HG02840 (cell line): Measurements from ENCODE around the gene TTC28.

Source experiments
- ATAC-seq: cut with Tn5 transposase; IDR thresholded peaks from one replicate; pipeline ENCODE4 v1.9.1; 2021; ENCODE audit warnings: mild to moderate bottlenecking, moderate library complexity, moderate number of reproducible peaks; ENCODE audit not compliant: unreplicated experiment, low FRiP score

TTC28 gene

DNA sequence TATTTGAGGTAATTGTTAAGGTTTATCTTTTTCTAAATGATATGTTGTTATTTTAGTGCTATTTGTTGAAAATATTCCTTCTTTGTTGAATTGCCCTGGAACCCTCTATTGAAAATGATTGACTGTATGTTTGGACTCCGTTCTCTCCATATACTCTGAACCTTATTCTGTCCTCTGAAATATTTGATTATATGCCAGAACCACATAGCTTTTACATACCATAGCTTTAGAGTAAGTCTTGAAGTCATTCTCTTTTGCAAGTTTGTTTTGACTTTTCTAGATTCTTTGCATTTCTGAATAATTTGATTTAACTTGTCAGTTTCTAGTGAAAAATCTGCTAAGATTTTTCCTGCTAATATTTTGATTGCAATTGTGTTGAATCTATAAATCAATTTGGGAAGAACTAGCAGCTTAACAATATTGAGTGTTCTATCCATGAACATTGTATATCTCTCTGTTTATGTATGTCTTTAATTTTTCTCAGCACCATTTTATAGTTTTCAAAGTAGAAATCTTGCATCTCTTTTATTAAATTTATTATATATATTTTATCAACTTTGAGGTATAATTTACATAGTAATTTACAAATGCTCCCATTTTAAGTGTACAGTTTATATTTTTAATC, 708.9 kb downstream of the TTC28 start:
- no peak for ATAC-seq

DNA sequence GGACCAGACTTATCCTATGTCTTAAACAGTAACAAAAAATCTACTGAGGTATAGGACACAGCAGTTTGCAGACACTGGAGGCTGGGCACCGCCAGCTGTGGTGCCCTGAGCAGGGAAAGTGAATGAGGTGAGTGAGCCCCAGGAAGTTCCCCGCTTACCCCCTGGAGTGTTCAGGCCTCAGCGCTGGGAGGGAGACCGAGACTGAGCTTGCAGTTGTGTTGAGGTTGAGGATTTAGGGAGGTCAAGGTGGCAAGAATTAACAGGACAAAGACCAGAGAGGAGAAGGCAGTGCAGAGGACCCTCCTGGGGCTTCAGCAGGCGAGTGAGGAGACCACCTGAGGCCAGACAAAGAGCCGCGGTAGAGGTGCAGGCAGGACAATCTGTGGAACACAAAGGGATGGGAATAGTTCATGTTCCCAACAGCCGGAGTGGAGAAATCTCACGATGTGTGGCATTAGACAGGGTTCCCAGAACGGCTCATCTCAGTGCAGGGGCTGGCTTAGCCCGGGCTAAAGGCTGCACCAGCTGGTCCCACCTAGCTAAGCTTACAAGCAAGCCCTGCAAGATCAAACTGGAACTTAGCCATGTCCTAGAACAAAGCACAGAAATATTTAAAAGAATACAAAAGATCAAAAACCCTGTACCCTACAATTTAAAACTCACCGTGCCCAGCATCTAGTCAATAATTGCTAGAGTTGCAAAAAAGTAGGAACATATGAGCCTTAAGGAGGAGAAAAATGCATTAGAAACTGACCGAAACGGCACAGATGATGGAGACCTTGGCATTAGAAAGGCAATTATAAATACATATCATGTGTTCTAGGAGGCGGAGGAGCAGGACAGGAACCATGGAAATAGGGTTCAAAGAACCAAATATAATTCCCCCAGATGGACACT, 713.2 kb downstream of the TTC28 start:
- no peak for ATAC-seq

DNA sequence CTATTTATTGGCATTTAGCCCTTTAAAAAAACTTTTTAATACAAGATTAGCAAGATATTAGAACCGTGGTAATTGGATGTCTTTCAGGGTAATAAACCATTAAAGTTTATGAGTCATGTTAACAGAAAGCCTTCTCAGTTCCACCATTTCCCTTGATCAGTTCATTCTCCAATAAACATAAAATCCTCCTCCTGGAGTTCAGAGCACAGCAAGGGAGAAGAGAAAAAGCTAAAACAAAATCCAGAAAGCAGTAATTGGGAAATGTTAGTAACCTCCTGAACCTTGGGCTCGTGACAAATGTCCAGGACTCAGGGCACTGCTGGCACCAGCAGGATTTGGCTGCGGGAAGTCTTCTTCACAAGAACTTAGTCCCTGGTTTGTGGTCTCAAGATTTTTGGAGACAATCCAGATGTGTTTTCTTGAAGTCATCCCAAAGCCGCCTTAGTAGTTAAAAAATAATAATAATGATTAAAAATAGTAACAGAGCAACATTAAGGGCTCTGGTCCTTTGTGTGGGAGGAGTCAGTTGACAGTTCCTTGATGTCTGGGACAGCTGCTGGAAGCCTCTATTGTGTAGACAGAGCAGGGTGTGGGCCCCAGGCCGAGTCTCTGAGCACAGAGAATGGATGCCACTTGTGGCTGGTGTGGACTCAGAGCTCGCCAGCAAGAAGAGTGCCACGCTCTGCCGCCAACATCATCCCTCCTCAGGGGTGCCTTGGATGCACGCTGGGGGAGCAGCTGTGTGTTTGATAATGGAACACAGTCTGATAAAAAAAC, 717.2 kb downstream of the TTC28 start:
- ATAC-seq = no peak

DNA sequence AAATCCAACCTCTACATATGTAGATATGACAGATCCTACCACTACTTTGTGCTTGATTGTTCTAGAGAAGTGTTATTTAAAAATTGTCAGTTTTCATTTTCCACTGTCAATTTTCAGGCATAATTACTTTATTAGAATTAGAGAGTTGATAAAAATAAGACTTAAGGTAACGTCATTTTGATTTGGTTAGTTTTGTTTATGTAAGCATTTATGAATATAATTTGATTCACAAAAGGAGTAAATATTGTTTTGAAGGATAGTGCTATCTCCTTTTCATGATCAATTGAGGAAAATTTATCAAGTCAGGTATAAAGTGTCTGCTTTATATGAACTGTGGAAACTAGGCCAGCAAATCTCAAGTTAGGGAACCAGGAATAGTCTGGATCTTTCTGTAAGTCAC, 718.0 kb downstream of the TTC28 start:
- no peak for ATAC-seq

DNA sequence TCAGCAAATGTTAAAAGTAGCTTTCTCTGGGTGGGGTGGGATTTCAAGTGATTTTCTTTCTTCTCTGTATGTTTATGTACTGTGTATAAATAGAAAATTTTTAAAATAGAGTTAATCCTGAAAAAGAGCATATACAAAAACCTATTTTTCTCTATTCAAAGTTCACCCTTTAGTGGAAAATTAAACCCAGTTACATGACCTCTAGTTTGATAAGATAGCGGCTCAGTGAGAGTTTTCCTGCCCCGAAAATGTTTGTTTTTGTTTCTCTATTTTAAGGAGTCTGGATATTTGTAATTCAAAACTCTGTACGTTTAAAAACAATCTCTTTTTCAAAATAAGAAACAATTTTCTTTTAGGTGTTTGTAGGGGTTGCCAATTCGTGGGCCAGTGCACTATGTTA, 718.5 kb downstream of the TTC28 start:
- no peak for ATAC-seq

DNA sequence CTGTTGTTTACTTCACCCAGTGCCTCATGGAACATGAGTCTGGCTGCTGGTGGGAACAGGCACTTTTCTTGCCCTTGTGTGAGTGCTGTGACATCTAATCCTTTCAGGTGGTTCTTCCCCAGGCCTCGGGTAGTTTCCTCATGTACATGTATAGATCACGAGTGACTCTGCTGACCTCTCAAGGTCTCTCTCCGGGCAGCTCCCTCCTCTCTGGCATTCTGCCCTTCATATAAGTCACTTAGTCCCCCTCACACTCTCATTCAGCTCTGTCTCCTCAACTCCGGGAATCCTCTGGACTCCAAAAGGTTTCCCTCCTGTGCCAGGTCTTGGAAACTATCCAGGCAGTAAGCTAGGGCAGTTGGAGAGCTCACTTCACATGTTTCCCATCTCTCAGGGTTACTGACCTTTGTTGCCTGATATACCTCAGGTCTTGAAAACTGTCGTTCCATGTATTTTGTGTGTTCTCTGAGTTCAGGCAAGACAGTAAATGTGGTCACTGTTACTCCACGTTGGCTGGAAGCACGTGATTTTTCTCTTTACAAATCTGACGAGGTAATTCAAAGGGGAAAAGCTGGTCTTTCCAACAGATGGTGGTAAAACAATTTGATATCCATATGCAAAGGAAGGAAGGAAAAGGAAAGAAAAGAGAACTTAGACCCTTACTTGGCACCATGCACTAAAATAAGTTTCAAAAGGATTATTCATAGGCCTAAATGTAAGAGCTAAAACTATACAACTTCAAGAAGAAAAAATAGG, 720.1 kb downstream of the TTC28 start:
- ATAC-seq = no peak

DNA sequence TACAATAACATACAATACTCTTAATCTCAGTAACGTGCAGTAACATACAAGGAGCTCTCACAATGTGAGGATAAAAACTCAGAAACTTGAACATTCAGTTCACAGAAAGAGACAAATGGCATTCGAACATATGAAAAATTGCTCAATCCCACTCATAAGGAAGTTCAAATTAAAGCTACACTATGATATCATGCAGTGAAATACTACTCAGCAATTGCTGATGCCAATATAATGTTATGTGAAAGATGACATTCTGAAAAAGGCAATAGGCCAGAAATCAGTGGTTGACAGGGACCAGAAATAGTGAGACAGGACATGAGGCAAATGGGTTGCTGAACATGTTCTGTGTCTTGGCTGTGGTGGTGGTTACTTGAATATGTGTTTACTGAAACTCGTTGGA, 726.9 kb downstream of the TTC28 start:
- no peak for ATAC-seq

DNA sequence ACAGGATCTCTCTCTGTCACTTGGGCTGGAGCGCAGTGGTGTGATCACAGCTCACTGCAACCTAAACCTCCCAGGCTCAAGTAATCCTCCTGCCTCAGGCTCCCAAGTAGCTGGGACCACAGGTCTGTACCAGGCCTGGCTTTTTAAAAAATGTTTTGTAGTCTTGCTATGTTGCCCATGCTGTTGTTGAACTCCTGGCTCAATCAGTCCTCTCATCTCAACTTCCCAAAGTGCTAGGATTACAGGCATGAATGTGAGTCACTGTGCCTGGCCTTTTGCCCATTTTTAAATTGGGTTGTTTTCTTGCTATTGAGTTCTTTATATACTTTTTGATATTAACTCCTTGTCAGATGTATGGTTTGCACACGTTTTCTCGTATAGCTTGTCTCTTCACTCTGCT, 727.5 kb downstream of the TTC28 start:
- ATAC-seq = no peak

DNA sequence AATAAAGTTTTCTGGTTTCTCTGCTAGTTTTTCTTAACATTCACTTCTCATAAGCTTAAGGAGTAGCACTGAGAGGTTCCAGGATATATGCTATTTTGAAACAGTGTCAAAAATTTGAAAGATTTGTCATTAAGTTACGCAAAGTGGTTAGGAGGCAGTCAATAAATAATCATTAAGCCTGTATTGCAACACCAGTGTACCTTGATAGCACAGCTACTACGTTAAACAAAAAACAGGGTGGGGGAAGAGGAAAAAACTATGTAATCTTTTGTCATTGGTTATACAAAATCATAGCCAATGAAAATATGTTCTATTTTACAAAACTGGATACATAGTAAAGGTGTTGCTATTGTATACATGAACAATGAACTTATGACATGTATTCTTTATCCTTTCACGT, 730.2 kb downstream of the TTC28 start:
- no peak for ATAC-seq

DNA sequence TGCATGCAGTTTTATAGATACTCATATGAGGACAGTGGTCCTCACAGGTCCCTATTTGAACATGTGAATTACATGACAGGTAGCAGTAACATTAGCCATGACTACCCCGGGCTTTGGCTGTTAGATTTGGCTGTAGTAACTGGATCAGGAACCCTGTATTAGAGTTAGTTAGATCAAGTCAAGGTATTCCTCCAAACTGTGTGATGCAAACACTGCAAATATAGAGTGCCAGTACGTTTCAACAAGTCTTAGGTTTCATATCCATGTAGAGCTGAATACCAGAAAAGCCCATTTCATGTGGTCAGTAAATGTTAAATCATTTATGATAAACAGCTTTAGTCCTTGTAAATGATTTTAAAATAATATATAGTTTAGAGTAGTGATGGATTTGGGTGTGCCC, 731.1 kb downstream of the TTC28 start:
- no peak for ATAC-seq

DNA sequence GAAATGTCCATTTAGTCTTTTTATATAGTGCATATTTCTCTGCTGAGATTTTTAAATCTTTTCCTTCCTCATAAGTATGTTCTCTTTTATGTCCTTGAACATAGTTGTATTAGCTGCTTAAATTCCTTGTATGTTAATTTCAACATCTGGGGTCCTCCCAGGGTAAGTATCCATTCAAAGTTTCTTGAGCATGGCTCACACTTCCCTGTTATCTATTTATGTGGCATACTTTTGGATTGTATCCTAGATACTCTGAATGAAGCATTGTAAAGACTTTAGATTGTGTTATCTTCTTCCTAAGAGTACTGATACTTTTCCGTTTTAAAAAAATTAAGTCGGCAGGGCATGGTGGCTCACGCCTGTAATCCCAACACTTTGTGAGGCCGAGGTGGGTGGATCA, 732.2 kb downstream of the TTC28 start:
- no peak for ATAC-seq

DNA sequence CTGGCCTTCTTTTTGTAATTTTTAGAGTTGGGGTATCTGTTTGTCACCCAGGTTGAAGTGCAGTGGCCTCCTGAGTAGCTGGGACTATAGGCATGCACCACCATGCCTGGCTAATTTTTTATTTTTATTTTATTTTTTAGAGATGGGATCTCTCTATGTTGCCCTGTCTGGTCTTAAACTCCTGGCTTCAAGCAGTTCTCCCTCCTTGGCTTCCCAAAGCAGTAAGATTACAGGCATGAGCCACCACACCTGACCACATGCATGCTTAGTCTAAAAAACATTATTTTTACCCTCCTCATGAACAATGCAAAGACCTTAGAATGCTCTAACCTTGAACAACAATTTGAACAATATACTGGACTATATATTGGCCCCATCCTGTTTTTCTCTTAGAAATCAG, 738.5 kb downstream of the TTC28 start:
- no peak for ATAC-seq

DNA sequence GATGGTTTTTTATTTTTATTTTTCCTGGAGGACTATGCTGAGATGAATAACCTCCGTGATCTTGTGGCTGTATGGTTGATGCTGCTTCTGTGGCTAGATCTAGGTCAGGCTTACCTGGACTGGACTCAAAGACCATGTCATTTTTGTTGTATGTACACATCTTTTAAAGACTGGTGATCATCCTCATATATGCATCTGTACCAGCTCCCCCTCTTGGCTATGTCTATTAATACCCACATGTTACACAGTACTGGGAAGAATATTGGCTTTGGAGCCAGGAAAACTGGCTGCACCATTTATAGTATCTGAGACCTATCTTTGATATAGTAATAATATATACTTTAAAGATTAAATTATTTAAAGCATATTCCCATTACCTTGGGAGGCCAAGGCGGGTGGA, 742.2 kb downstream of the TTC28 start:
- ATAC-seq = no peak

DNA sequence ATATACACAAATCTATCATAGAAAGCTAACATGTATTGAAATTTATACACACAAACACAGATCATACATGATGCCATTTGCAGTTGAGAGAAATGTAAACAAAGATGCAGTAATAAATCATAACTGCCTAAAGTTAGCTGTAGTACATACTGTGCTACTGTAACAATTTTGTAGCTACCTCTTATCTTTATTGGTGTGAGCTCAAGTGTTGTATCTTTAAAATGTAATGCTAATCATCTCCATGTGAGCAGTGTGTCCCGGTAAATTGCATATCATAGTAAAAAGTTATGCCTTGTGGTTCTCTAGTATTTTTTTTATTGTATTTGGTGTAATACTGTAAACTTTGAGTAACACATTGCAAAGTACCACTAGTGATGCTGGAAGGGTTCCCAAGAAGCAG, 743.7 kb downstream of the TTC28 start:
- no peak for ATAC-seq

DNA sequence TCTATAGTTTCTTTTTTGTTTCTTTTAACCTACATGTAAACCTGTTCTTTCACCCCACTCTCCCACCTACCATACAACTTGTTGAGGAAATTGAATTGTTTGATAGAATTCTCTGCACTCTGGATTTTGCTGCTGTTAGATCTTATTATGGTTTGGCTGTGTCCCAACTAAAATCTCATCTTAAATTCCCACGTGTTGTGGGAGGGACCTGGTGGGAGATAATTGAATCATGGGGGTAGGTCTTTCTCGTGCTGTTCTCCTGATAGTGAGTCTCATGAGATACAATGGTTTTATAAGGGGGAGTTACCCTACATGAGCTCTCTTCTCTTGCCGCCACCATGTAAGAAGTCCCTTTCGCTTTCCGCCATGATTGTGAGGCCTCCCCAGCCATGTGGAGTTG, 745.6 kb downstream of the TTC28 start:
- no peak for ATAC-seq

DNA sequence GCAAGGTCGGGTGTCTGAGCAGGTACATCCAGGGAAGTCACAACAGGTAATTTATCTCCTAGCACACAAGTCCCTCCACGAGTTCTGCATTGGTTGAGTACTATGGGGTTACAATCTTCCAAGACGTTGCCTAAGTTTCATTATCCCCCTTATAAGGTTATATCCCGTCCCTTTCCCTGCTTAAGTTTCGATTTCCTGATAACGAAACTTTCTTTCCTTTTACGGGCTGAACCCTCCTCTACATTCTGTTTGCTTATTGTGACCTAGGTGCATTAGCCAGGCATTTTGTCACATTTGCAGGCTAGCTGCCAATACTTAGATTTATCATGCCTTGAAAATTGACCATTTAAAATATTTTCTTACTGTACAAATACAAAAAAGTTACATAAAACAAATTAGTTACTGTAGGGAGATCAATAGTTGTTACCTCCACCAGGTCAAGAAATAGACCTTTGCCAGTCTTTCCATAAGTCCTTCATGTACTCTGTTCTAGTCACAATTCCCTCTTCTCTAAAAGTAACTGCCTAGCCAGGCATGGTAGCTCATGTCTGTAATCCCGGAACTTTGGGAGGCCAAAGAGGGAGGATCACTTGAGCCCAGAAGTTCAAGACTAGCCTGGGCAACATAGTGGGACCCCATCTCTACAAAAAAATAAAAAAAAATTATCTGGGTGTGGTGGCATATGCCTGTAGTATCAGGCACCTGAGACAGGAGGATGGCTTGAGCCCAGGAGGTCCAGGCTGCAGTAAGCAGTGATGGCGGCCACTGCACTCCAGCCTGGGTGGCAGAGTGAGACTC, 746.3 kb downstream of the TTC28 start:
- ATAC-seq = no peak

DNA sequence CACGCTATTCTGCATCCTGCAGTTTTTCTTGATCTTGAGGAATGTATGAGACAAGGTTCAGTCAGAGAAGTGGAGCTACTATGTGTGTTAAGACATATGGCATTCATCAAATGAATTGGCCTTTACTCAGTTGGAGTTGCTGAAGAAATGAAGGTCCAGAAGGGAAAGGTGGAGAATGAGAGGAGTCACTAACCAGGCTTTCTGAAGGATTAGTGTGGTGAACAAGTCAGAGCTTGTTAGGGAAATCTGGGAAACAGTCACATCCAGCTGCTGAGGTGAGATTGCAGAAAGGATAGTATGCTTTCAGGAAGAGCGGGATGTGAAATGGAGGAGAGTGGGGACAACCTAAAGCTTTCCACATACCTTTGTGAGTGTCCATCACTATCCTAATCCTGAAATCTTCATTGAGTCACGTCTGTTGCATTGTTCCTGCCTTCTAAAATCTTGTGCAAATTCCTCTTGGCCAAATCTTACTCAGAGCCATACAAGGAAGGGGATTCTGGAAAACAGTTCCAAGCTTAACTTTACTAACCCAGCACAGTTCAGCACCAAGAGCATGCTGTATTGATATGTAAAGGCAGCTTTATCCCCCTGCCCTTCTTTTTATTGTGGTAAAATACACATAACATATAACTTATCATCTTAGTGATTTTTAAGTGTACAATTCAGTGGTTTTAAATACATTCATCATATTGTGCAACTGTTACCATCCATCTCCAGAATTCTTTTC, 749.1 kb downstream of the TTC28 start:
- ATAC-seq = no peak
